Neuronal stem cell (in vitro differentiated cells): ENCODE measurements around the gene CYP11A1.

Experiments
- DNase-seq: peaks from one replicate; pipeline ENCODE4 v3.0.0-alpha.2; 2013; ENCODE audit warnings: low spot score
- H2AFZ ChIP-seq: one replicate; pipeline ENCODE4 v1.6.1; 2013; ENCODE audit warnings: mild to moderate bottlenecking, low read length, inconsistent platforms
- H2AK5ac ChIP-seq: 2 replicates; pipeline ENCODE4 v1.6.1; 2013; ENCODE audit warnings: low read depth, mild to moderate bottlenecking, inconsistent platforms, low read length, moderate library complexity, mixed read lengths
- H2BK120ac ChIP-seq: 2 replicates; pipeline ENCODE4 v1.6.1; 2013; ENCODE audit warnings: low read depth, mild to moderate bottlenecking, inconsistent platforms, low read length, moderate library complexity, mixed read lengths
- H2BK12ac ChIP-seq: one replicate; pipeline ENCODE4 v1.6.1; 2013; ENCODE audit warnings: low read length, inconsistent platforms
- H2BK15ac ChIP-seq: 2 replicates; pipeline ENCODE4 v1.6.1; 2013; ENCODE audit warnings: mild to moderate bottlenecking, low read length, inconsistent platforms, mixed read lengths
- H2BK5ac ChIP-seq: one replicate; pipeline ENCODE4 v1.6.1; 2013; ENCODE audit warnings: inconsistent platforms, mild to moderate bottlenecking, low read length, moderate library complexity
- H3K14ac ChIP-seq: one replicate; pipeline ENCODE4 v1.6.1; 2013; ENCODE audit warnings: low read length, inconsistent platforms
- H3K18ac ChIP-seq: 2 replicates; pipeline ENCODE4 v1.6.1; 2013; ENCODE audit warnings: low read length, inconsistent platforms
- H3K23ac ChIP-seq: 2 replicates; pipeline ENCODE4 v1.6.1; 2013; ENCODE audit warnings: low read depth, mild to moderate bottlenecking, mixed read lengths, low read length, inconsistent platforms; ENCODE audit not compliant: poor library complexity
- H3K27ac ChIP-seq: replicated peaks from 3 replicates; pipeline ENCODE4 v1.5.1; 2013; ENCODE audit warnings: low read length, inconsistent platforms
- H3K27me3 ChIP-seq, 3 experiments: 2 replicates each; pipeline ENCODE4 v1.6.1; 2013; ENCODE audit warnings: low read length in 3 of 3, mild to moderate bottlenecking in 2 of 3, inconsistent platforms in 1 of 3, low read depth in 1 of 3, mixed read lengths in 1 of 3, moderate library complexity in 1 of 3; ENCODE audit not compliant: control insufficient read depth in 3 of 3, insufficient read depth in 3 of 3
- H3K36me3 ChIP-seq, 2 donors: replicated peaks in 1 of 2; 2 replicates each; pipeline ENCODE4 v1.6.1; 2013; ENCODE audit warnings: low read length in 2 of 2; ENCODE audit not compliant: control insufficient read depth in 2 of 2, insufficient read depth in 2 of 2
- H3K4ac ChIP-seq: 2 replicates; pipeline ENCODE4 v1.6.1; 2013; ENCODE audit warnings: inconsistent platforms, mild to moderate bottlenecking, low read length, moderate library complexity
- H3K4me1 ChIP-seq, 2 donors: 1 replicate in 1 of 2; 2 replicates in 1 of 2; pipeline ENCODE4 v1.6.1; 2013; ENCODE audit warnings: low read length in 2 of 2, low read depth in 1 of 2; ENCODE audit not compliant: control insufficient read depth in 2 of 2, insufficient read depth in 1 of 2
- H3K4me2 ChIP-seq: one replicate; pipeline ENCODE4 v1.6.1; 2013; ENCODE audit warnings: mild to moderate bottlenecking, low read length, inconsistent platforms; ENCODE audit not compliant: insufficient read depth, poor library complexity, severe bottlenecking
- H3K4me3 ChIP-seq, 2 donors: 2 replicates each; pipeline ENCODE4 v1.5.1; 2013; ENCODE audit warnings: low read length in 2 of 2, mild to moderate bottlenecking in 2 of 2, inconsistent platforms in 1 of 2, moderate library complexity in 1 of 2
- H3K79me1 ChIP-seq: one replicate; pipeline ENCODE4 v1.6.1; 2013; ENCODE audit warnings: low read depth, mild to moderate bottlenecking, inconsistent platforms, low read length, moderate library complexity
- H3K9ac ChIP-seq: one replicate; pipeline ENCODE4 v1.6.1; 2013; ENCODE audit warnings: mild to moderate bottlenecking, low read depth, low read length, inconsistent platforms; ENCODE audit not compliant: poor library complexity
- H3K9me3 ChIP-seq, 2 donors: replicated peaks in 1 of 2; 2 replicates each; pipeline versions ENCODE3 to v1.6.1; 2013; ENCODE audit warnings: low read length in 2 of 2, mild to moderate bottlenecking in 2 of 2, inconsistent platforms in 1 of 2, low read depth in 1 of 2, mixed read lengths in 1 of 2, moderate library complexity in 1 of 2; ENCODE audit not compliant: control insufficient read depth in 2 of 2, insufficient read depth in 1 of 2
- H4K8ac ChIP-seq: one replicate; pipeline ENCODE4 v1.6.1; 2013; ENCODE audit warnings: low read depth, mild to moderate bottlenecking, inconsistent platforms, low read length, moderate library complexity
- H4K91ac ChIP-seq: one replicate; pipeline ENCODE4 v1.6.1; 2013; ENCODE audit warnings: low read length, low read depth, mild to moderate bottlenecking, inconsistent platforms; ENCODE audit not compliant: poor library complexity
- WGBS, 2 donors: extraction: QIAGEN DNeasy Blood & Tissue Kit; methylation state at CpG; one replicate each; pipeline ENCODE4 v1.1.7; 2013; ENCODE audit warnings: missing lambda C conversion rate in 2 of 2, mixed read lengths in 1 of 2; ENCODE audit not compliant: insufficient read length in 2 of 2, insufficient replicate concordance in 1 of 2; ENCODE audit errors: extremely low coverage in 2 of 2; 5-methylcytosine and 5-hydroxymethylcytosine counted together

CYP11A1 gene

DNA sequence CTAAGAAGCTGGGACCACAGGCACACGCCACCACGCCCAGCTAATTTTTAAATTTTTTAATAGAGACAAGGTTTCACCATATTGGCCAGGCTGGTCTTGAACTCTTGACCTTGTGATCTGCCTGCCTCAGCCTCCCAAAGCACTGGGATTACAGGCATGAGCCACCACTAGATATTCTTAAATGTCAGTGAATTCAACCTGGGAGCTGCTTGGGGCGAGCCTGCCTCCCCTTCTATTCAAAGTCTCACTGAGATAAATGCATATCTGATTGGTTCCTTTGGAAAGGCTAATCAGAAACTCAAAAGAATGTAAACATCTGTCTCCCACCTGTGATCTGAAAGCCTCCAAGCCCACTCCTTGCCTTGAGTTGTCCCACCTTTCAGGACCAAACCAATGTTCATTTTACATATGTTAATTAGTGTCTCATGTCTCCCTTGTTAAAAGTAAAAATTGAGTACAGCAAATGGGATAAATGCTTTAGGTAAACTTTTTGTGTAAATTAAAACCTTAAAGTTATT, 15.0 kb downstream of the CYP11A1 start:
- WGBS, 2 donors = no CpG with 5 or more reads among the region's 3 CpGs
- H3K36me3 ChIP-seq = no peaks in the 10 kb centered on the region
- H3K79me1 ChIP-seq = no peaks in the 10 kb centered on the region
- no peak overlapping the region for H4K8ac ChIP-seq
- no peaks in the 10 kb centered on the region for H3K9me3 ChIP-seq
- no peak for DNase-seq
- no peak overlapping the region for H3K4me3 ChIP-seq
- no peak overlapping the region for H3K4ac ChIP-seq
- H3K4me2 ChIP-seq = no peak overlapping the region
- H2AK5ac ChIP-seq = no peak overlapping the region
- peaks cover 0 to 17% (median 0%) of the 10 kb centered on the region in 3 experiments for H3K27me3 ChIP-seq
- H3K18ac ChIP-seq = no peak overlapping the region
- no peak overlapping the region for H2BK12ac ChIP-seq
- no peaks in the 10 kb centered on the region for H3K4me1 ChIP-seq
- no peak overlapping the region for H2AFZ ChIP-seq
- no peak overlapping the region for H3K27ac ChIP-seq
- H2BK120ac ChIP-seq = no peak overlapping the region
- H3K23ac ChIP-seq = no peak overlapping the region
- no peak overlapping the region for H2BK5ac ChIP-seq
- H3K14ac ChIP-seq = no peak overlapping the region
- no peak overlapping the region for H4K91ac ChIP-seq
- H3K9ac ChIP-seq = no peak overlapping the region
- no peak overlapping the region for H2BK15ac ChIP-seq

GRCh38 chr15:74351670-74352069, 15.8 kb downstream of the CYP11A1 start:
- Histone ChIP-seq H2BK15ac (no peak overlapping the region), H4K91ac (no peak overlapping the region), H3K18ac (no peak overlapping the region), H3K4ac (no peak overlapping the region), H3K23ac (no peak overlapping the region), H3K4me1 (no peaks in the 10 kb centered on the region), H3K9me3 (no peaks in the 10 kb centered on the region), H2AK5ac (no peak overlapping the region), H3K27ac (no peak overlapping the region), H3K4me2 (no peak overlapping the region), H2AFZ (no peak overlapping the region), H3K79me1 (no peaks in the 10 kb centered on the region), H2BK120ac (no peak overlapping the region), H3K36me3 (no peaks in the 10 kb centered on the region), H3K14ac (no peak overlapping the region), H2BK12ac (no peak overlapping the region), H3K4me3 (no peak overlapping the region), H3K27me3 (peaks cover 0 to 11% (median 0%) of the 10 kb centered on the region in 3 experiments), H2BK5ac (no peak overlapping the region), H4K8ac (no peak overlapping the region), H3K9ac (no peak overlapping the region)
- DNase-seq = no peak
- WGBS, 2 donors = no CpG with 5 or more reads among the region's 3 CpGs

- no peaks in the 10 kb centered on the region for H3K9me3 ChIP-seq
- H3K23ac ChIP-seq = no peak overlapping the region
- no peak overlapping the region for H3K4me3 ChIP-seq
Measured at GRCh38 chr15:74350295-74351275, 16.9 kb downstream of the CYP11A1 start.

DNA sequence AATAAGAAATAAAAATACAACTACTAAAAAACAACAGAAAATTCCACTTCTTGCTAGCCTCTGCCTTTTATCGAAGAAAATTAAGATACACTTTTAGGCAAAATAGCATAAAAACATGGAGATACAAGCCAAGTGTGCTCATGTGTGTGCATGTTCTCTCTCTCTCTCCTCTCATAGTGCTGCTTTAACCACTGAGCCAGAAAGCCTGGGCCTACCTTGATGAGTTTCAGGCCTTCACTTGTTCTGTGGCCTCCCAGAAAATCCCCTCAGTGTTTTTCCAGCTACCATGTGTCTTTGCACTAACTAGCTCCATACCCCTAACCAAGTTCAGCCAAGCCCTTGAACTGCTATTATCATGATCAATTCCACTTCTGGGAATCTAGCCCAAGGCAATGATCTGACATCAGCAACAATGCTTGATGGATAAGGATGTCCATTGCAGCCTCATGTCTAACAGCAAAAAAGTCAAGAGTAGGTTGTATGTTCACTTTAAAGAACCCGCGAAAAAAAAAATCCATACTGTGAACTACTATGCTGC, 18.1 kb downstream of the CYP11A1 start:
- WGBS, 2 donors = no CpG with 5 or more reads among the region's 3 CpGs

More at GRCh38 chr15:74350295-74351275, 16.9 kb downstream of the CYP11A1 start:
- Histone ChIP-seq H3K14ac (no peak overlapping the region), H2BK15ac (no peak overlapping the region), H3K36me3 (no peaks in the 10 kb centered on the region), H2BK120ac (no peak overlapping the region), H3K4me1 (no peaks in the 10 kb centered on the region), H3K4ac (no peak overlapping the region), H3K18ac (no peak overlapping the region), H2BK5ac (no peak overlapping the region), H4K8ac (no peak overlapping the region), H3K79me1 (no peaks in the 10 kb centered on the region), H4K91ac (no peak overlapping the region), H3K4me2 (no peak overlapping the region), H3K27me3 (peaks cover 0 to 5% (median 0%) of the 10 kb centered on the region in 3 experiments), H2AK5ac (no peak overlapping the region), H2AFZ (no peak overlapping the region), H3K9ac (no peak overlapping the region), H2BK12ac (no peak overlapping the region), H3K27ac (no peak overlapping the region)
- WGBS, 2 donors = no CpG with 5 or more reads among the region's 14 CpGs
- DNase-seq = no peak

More for the DNA sequence above, 18.1 kb downstream of the CYP11A1 start:
- Histone ChIP-seq H3K36me3 (no peaks in the 10 kb centered on the region), H2BK5ac (no peak overlapping the region), H3K4me2 (no peak overlapping the region), H3K79me1 (no peaks in the 10 kb centered on the region), H3K9me3 (no peaks in the 10 kb centered on the region), H3K4me1 (peaks cover 2 to 6% of the 10 kb centered on the region in 2 donors), H3K23ac (no peak overlapping the region), H3K4me3 (no peak overlapping the region), H3K27ac (no peak overlapping the region), H2AFZ (no peak overlapping the region), H3K18ac (no peak overlapping the region), H2AK5ac (no peak overlapping the region), H4K8ac (no peak overlapping the region), H3K14ac (no peak overlapping the region), H4K91ac (no peak overlapping the region), H3K27me3 (peaks cover 0 to 5% (median 0%) of the 10 kb centered on the region in 3 experiments), H2BK12ac (no peak overlapping the region), H2BK120ac (no peak overlapping the region), H3K4ac (no peak overlapping the region), H2BK15ac (no peak overlapping the region), H3K9ac (no peak overlapping the region)
- no peak for DNase-seq
